ENCODE results near the gene SHROOM2.
"Not testable (repeated sequence)": the region's sequence is repeated elsewhere in the genome, so short reads cannot be mapped to it uniquely, and the experiment has no call there.

The SHROOM2 gene

DNA sequence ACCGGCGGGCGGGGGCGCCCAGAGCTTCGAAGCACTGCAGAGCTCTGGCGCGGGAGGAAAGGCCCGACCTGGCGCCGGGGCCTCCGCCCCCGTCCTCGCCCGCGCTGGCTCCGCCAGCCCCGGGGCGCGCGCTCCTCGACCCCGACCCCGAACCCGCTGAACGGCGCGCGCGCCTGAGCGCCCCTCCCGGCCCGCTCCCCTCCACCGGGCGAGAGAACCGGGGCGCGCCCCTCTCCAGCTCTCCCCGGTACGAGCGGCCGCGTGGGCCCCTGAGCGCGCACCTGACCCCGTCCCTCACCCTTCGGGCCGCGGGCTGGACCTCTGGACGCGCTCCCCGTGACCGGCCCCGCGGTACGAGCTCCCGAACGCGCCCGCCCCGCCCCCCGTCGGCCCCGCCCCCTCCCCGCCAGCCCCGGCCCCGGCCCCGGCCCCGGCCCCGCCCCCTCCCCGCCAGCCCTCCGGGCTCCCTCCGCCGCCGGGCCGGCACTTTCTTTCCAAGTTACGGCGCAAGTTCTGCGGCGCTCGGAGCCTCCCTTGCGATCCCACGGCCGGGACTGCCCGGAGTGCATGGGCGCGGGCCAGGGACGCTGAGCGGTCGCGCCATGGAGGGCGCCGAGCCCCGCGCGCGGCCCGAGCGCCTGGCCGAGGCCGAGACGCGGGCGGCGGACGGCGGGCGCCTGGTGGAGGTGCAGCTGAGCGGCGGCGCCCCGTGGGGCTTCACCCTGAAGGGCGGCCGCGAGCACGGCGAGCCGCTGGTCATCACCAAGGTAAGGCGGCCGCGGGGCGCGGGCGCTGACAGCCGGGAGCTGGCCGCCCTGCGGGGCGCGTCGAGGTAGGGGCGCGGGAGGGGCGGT, at the start of gene SHROOM2:
Gene SHROOM2 (plus strand): TSS at position 486 of the 854 bp plus-strand sequence. CDS start 117 bp downstream, at position 603.
- FAIRE-seq (no peak), DNase-seq (ENCODE audit: low spot score) (no peak)

DNA sequence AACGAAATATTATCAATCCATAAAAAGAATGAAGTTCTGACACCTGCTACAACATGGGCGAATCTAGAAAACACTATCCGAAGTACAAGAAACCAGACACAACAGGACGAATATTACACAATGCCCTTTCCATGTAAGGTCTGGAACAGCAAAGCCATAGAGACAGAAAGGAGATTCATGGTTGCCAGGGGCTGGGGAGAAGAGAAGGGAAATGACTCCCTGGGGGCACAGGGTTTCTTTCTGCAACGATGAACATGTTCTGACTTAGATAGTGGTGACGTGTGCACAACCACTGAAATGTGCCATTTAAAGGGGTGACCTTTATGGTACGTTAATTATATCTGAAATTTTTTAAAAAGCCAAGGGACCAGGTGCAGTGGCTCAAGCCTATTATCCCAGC, 48.9 kb upstream of the SHROOM2 start:
- no peak for FAIRE-seq
- no peak for DNase-seq (ENCODE audit: low spot score)

GRCh38 chrX:9738151-9738550, 48.1 kb upstream of the SHROOM2 start:
- FAIRE-seq (no peak), DNase-seq (ENCODE audit: low spot score) (no peak)

- DNase-seq (ENCODE audit: low spot score): no peak
- FAIRE-seq: no peak
Measured at GRCh38 chrX:9739130-9739529, 47.1 kb upstream of the SHROOM2 start.

DNA sequence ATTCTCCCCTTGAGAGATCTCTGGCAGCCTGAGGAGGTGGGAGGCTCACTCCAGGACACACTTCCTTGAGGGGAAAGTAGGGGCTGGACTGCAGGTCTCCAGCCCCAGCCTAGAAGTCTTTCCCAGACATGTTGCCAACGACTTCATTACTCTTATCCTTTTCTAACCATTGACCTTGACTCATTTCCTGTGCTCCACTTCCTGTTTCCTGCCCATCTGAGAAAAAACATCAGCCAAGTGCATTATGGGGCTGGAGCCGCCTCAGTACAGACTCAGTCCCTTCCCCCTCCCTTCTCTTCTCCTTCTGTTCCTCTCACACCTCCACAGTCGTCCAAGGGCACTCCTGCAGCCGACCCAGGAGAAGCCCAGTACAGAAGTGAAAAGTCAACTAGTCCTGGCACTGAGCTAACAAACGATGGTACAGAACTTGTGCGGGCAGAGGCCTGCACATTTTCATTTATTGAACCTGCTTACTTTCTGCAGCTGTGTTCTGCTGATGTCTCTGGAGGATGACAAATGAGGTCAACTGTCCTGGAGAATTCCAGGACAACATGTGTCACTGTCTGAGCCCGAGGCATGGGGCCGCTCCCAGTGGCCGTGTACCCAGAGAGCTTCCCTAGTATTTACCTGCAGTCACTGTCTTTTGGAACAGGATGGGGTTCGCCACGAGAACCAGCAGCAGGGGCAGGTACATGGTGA, 40.7 kb upstream of the SHROOM2 start:
- no peak for FAIRE-seq
- DNase-seq (ENCODE audit: low spot score): peak; percentile 4

- FAIRE-seq (no peak), DNase-seq (ENCODE audit: low spot score) (peak; percentile 8)
Measured at GRCh38 chrX:9746148-9746888, 39.9 kb upstream of the SHROOM2 start.

GRCh38 chrX:9747644-9748043, 38.6 kb upstream of the SHROOM2 start:
- DNase-seq (ENCODE audit: low spot score) (no peak), FAIRE-seq (no peak)

DNA sequence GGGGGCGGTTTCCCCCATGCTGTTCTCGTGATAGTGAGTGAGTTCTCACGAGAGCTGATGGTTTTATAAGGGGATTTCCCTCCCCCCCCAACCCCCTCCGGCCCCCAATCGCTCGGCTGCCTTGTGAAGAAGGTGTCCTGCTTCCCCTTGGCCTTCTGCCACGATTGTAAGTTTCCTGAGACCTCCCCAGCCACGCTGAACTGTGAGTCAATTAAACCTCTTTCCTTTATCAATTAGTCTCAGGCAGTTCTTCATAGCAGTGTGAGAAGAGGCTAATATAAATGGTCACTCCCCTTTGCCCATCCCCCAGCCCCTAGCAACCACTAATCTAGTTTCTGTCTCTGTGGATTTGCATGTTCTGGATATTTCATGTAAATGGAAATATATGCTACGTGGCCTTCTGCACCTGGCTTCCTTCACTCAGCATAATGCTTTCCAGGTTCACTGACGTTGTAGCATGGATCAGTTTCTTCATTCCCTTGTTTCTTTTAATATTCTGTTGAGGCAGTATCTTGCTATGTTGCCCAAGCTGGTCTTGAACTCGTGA, 37.0 kb upstream of the SHROOM2 start:
- no peak for FAIRE-seq
- DNase-seq (ENCODE audit: low spot score): no peak

DNA sequence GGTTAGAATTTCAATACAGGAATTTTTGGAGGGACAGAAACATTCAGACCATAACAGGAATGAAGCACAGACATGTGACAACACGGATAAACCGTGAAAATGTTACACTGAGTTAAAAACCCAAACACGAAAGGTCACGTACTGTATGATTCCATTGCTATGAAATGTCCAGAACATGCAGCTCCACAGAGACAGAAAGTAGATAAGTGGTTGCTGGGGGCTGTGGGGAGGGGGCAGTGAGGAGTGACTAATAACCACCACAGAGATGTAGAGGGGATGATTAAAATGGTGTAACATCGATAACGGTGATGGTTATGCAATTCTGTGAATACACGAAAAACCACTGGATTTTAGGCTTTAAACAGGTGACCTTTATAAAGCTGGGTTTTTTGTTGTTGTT, 28.9 kb upstream of the SHROOM2 start:
- FAIRE-seq (no peak), DNase-seq (ENCODE audit: low spot score) (no peak)

DNA sequence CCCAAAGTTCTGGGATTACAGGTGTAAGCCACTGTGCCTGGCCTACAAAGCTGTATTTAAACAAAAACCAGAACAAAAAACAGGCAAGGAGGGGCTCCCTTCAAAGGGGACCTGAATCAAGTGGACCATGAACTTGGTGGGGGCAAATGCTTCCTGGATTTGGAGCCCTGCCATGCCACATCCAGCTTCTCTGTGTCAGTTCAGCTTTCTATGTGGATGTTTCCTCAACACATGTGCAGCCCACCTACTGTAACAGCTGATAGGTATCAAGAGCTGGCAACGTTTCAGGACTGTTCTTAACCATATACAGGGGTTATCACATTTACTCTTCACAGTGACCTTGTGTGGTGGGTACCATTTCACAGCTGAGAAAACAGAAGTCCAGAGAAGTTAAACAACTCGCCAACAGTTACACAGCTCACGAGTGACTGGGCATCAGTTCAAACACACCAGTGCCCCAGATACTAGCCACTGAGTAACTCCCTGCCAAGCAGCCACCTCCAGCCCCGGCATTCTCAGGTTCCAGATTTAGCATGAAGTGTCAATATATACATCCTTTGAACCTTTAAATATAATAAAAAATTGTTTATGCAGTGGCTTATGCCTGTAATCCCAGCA, 28.1 kb upstream of the SHROOM2 start:
- FAIRE-seq: no peak
- no peak for DNase-seq (ENCODE audit: low spot score)

DNA sequence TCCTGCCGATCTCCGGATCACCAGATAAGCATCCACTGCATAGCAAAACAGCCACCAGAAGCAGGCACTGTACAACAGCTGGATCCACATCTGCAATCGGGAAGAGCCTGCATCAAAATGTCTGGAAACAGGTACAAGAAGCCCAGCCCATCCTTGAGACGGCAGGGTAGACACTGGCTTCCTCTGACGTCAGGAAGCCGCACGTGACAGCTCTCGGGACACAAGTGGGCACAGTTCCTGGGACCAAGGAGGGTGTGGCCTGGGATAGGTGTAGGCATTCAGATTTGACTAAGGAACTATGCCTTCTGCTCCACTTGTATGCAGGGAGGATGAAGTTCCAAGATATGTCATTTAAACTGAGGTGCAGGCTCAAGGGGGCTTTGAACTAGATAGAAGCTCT, 26.9 kb upstream of the SHROOM2 start:
- FAIRE-seq: no peak
- DNase-seq (ENCODE audit: low spot score): no peak

DNA sequence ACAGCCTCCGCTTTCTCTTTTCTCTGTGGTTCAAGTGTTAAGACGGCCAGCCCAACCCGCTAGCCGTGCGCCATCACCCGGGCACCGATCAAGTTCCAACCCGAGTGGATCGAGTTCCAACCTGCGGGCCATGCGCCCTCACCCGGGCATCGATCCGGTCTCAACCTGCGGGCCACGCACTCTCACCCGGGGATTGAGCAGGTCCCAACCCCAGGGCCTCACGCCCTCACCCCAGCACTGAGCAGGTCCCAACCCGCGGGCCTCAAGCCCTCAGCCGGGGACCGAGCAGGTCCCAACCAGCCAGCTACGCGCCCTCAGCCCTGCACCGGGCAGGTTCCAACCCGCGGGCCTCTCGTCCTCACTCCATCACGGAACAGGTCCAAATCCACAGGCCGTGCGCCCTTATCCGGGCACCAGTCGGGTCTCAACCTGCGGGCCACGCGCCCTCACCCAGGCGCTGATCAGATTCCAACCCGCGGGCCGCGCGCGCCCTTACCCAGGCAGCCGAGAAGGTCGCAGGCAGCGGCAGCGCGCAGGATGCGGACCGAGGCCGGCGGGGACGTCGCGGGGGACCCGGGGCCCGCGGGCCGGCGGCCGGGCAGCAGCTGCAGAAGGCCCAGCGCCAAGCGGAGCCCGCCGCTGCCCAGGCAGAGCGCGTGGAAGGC, 21.0 kb upstream of the SHROOM2 start:
- DNase-seq (ENCODE audit: low spot score) (no peak), FAIRE-seq (no peak)

DNA sequence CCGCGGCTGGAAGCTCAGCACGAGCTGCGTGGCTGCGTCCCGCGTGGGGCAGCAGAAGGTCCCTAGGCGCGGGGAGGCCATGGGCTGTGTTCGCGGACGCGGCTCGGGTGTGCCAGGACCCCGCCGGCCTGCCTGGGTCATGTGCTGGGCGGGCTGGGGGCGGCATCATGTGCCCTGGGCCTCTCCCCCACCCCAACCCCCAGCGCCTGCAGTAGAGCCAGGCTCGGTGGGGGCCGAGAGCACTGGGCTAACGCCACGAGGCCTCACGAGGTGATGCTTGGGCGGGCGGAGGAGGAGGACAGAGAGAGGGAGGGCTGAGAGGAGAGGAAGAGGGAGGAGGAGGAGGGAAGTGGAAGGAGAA, 20.5 kb upstream of the SHROOM2 start, which contains the start of gene GPR143:
Gene GPR143 (minus strand): TSS at position 111 of the 361 bp plus-strand sequence. CDS start 30 bp downstream, at position 81.
- DNase-seq (ENCODE audit: low spot score): no peak
- no peak for FAIRE-seq

DNA sequence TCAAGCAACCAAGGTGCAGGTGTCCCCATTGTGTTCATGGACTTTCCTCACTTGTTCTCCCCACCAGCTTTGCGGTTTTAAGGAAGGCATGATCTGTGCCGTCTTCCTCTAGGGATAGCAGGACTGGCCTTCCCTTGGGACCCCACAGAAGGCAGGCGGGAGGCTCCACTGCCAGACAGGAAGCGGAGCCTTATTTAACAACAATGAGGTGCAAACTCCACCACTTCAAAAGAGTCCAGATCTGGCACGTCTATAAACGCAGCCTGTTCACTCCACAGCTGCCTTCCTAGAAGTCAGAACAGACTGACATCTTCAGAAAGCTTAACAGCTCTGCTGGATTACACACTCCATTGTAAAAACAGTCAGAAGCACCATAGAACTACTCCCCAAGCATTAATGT, 18.9 kb upstream of the SHROOM2 start:
- DNase-seq (ENCODE audit: low spot score) (no peak), FAIRE-seq (no peak)

- DNase-seq (ENCODE audit: low spot score); FAIRE-seq: not testable (repeated sequence)
Measured at GRCh38 chrX:9768321-9768839, 17.8 kb upstream of the SHROOM2 start.

GRCh38 chrX:9770319-9770718, 15.9 kb upstream of the SHROOM2 start:
- FAIRE-seq: no peak

DNA sequence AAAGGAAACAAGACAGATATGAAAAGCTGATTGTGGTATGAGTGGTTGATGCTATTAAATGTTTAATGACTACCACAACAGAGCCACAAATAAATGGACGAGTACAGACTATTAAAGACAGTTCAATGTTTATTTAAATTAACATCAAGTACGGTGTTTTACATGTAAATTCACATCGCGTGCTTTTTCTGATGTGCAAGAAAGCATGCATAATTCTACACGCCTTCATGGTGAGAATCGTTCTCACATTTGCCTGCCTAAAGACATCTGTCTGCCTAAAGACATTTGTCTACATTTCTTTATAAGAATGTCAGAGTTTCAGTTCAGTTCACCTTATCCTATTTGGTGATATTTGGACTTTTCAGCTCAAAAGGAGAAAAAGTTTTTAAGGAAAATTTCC, 13.3 kb upstream of the SHROOM2 start:
- DNase-seq (ENCODE audit: low spot score) (no peak), FAIRE-seq (no peak)

More at GRCh38 chrX:9770319-9770718, 15.9 kb upstream of the SHROOM2 start:
- no peak for DNase-seq (ENCODE audit: low spot score)

DNA sequence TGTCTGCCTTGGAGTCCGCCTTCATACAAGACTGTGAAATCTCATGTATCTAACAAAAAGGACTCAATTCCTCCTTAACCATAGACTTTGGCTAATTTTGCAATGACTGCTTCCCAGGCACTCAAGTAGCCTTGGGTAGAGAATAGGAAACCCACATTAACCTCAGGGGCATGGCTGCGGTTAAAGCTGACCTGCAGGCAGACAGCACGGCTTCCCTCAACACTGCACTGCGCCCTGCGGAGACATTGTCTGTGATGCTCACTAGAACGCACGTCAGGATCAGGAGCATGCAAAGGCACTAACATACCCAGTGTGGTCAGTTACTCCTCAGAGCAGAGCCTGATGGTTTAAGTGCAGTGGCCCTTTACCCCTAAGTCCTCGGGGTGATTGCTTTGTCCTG, 10.3 kb upstream of the SHROOM2 start:
- FAIRE-seq (no peak), DNase-seq (ENCODE audit: low spot score) (peak; percentile 5)

GRCh38 chrX:9781941-9782340, 4.3 kb upstream of the SHROOM2 start:
- DNase-seq (ENCODE audit: low spot score) (no peak), FAIRE-seq (no peak)

DNA sequence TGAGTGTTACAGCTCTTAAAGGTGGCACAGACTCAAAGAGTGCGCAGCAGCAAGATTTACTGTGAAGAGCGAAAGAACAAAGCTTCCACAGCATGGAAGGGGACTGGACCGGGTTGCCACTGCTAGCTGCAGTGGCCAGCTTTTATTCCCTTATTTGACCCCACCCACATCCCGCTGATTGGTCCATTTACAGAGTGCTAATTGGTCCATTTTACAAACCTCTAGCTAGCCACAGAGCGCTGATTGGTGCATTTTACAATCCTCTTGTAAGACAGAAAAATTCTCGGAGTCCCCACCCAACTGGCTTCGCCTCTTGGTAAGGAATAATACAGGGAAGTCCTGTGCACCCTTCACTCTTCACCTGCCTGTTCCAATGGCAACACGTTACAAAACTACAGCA, 1.9 kb upstream of the SHROOM2 start:
- FAIRE-seq (no peak), DNase-seq (ENCODE audit: low spot score) (no peak)
